GM12874 (cell line): Measurements from ENCODE around the gene PSD.
A peak's percentile ranks its signal among the peaks of the same experiment; 100 is the strongest.

Experiments used
- CTCF ChIP-seq: IDR thresholded peaks from 2 replicates; pipeline ENCODE4 v1.5.1; 2011; ENCODE audit warnings: low read depth, mild to moderate bottlenecking, control low read depth, low read length, moderate library complexity; ENCODE audit not compliant: insufficient read depth

The PSD gene

GRCh38 chr10:102450374-102451104 lies 32.0 kb upstream of the PSD start:
- no peak for TF ChIP-seq CTCF

- 0 out of 2 replicates have a peak, but pooled peaks have one; percentile 6 for TF ChIP-seq CTCF
Observed at GRCh38 chr10:102450124-102450373, 31.5 kb upstream of the PSD start.

- TF ChIP-seq CTCF = no peak
Observed at GRCh38 chr10:102449321-102450123, 30.9 kb upstream of the PSD start.

GRCh38 chr10:102444851-102445250 lies 26.3 kb upstream of the PSD start:
- TF ChIP-seq CTCF = no peak

- no peak for TF ChIP-seq CTCF
Observed at GRCh38 chr10:102438374-102438773, 19.8 kb upstream of the PSD start.

- TF ChIP-seq CTCF = no peak
Observed at GRCh38 chr10:102437515-102437914, 18.9 kb upstream of the PSD start.

GRCh38 chr10:102436312-102436711 lies 17.7 kb upstream of the PSD start:
- no peak for TF ChIP-seq CTCF
